Hematopoietic multipotent progenitor cell treated with erythropoietin and hydrocortisone succinate and interleukin-3 and kit ligand, for 17 days (in vitro differentiated cells): ENCODE measurements around the gene CABCOCO1.
"Not testable (repeated sequence)": the region's sequence is repeated elsewhere in the genome, so short reads cannot be mapped to it uniquely, and the experiment has no call there.

ENCODE experiments used
- DNase-seq: peaks from one replicate; pipeline ENCODE4 v3.0.0-alpha.2; 2015; ENCODE audit warnings: low spot score

The CABCOCO1 gene

DNA sequence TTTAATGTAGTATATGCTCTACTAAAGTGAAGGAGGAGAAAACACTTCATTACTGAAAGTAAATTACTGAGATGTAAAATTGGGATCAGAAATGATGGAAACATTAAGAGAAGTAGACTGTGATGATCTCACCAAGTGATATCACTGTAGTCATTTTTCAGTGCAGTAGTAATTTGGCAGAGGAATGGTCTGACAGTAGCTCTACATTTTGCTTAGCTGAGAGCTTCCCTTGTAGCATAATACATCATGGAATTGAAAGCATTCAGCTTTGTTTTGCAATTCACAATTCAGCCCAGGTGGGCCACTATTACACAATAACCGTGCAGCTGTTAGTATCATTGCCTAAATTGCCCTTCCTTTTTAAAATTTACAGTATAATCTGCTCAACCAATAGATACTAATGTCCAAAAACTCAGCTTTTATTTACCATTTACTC lies 19.4 kb upstream of the CABCOCO1 start:
- no peak for DNase-seq

DNA sequence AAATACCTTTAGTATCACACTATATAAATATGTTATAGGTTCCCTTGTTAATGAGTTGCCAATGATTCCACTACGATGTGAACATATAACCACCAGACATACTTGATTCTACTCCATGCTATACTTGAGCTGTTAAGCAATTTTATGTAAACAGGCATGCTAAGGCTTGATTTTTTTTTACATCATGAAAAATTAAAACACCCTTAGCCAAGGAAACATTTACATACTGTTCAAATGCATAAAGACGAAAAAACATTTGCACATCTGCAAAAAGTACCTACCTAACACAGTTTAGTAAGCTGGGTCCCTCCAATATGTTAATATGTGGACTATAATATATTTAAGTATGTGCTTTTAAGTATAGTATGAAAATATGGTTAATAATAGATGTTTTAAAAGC lies 9.0 kb upstream of the CABCOCO1 start:
- no peak for DNase-seq

GRCh38 chr10:61655335-61655851 lies 7.3 kb upstream of the CABCOCO1 start:
- DNase-seq: no peak

DNA sequence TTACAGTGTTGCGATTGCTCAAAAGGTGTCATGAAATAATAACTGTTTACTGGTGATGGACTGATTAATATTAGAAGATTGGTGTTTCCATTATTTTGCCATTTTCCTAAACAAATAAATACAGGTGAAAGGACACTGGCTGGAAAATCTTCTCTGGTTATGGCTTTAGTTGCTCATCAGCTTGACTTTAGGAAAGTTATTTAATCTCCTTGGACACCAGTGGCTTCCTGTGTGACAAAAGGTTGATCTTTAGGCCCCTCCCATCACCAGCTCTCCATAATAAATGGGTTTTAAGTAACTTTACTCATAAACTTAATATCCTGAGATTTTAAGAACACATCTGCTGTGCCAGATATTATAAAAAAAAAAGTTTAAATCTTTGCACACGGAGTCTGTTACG lies 737 bp downstream of the CABCOCO1 start:
- DNase-seq: no peak

GRCh38 chr10:61664985-61665384 lies 2.3 kb downstream of the CABCOCO1 start:
- DNase-seq: no peak

DNA sequence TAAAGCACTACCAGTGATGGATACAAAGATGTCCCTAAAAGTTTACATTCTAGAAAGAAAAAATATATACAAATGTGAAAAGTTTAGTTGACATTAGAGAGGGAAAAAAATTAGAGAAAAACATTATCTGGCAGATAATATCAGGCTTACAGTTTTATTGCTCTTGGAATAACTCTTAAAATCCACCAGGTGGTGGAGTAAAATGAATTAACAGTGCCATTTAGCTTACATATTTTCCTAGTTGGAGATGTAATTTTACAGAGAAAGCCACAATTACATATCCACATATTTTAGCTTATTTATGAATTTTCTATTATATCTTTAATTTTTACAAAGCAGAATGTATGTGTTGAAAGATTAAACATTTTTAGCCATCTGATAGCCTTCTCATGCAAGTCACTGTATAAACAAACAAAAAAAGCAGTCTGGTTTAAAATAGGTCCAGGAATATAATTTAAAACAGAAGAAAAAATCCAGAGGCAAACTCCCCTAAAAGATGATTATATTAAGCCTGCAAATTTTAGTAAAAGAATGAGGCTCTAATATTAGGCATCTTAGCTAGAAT lies 6.5 kb downstream of the CABCOCO1 start:
- no peak for DNase-seq

DNA sequence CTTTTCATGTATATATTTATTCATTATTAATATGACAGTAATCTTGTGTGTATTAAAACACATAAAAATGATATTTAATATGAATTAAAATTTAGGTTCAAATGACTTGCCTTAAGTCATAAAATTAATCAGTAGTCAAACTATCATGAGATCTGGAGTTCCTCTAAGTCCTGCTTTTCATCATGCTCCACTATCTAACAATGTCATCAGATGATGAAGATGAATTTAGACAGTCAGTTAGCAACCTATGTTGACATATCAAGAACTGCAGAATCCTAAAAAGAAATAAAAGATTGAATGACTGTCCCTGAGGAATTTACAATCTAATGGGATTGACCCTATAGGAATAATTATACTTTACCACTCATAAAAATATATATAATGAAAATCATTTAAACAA lies 7.1 kb downstream of the CABCOCO1 start:
- DNase-seq: no peak

DNA sequence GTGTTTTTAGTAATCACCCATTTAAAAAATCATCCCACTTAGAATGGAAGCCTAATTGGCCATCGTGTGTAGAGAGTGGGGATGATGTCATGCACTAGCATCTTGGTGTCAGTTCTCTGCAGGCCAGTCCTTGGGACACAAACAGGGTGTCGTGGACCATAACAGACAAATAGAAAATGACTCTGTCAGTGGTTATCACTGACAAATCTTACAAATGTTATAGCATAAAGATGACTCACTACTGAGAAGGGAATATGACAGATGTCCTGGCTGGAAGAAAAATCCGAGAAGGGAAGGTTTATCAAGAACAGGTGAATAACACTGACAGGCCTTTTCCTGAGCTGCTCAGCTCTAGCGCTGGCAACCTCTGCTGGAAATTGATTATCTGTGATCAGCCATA lies 10.6 kb downstream of the CABCOCO1 start:
- DNase-seq: no peak

GRCh38 chr10:61682323-61682722 lies 19.6 kb downstream of the CABCOCO1 start:
- no peak for DNase-seq

DNA sequence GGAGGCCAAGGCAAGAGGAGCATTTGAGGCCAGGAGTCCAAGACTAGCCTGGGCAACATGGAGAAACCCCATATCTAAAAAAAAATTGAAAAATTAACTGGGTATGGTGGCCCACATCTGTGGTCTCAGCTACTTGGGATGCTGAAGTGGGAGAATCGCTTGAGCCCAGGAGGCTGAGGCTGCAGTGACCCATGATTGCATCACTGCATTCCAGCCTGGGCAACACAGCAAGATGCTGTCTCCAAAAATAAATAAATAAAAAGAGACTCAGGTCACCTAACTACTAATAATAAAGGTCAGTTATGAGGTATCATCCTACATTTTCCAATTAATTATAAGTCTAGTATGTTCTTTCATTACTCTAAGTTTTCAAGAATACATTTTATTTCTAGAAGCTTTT lies 20.6 kb downstream of the CABCOCO1 start:
- DNase-seq: no peak

DNA sequence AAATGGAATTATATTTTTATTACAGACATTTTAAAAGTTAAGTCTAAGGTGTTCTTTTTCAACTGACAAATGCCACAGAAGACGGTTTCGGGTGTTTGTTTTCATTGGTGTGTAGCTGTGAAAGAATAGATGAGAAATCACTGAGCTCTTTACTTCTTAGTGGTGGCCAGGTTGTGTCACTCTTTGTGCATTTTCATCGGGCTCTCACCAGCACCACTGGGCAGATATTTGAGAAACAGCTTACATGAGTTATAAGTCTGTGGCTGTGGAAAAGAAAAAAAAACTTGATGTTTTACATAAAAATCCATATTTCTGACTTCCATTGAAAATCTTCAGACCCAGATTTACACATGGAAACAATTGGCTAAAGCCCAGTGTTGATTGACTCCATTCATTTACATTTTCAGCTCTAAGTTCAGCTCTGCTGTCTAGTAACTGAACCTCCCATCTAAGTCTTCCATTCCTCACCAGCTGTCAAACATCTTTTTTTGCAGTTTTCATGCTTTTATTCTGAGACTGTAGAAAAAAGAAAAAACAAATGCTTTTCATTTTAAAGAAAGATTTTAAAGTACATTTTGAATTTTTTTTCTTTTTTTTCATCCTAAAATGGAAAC lies 22.3 kb downstream of the CABCOCO1 start:
- no peak for DNase-seq

DNA sequence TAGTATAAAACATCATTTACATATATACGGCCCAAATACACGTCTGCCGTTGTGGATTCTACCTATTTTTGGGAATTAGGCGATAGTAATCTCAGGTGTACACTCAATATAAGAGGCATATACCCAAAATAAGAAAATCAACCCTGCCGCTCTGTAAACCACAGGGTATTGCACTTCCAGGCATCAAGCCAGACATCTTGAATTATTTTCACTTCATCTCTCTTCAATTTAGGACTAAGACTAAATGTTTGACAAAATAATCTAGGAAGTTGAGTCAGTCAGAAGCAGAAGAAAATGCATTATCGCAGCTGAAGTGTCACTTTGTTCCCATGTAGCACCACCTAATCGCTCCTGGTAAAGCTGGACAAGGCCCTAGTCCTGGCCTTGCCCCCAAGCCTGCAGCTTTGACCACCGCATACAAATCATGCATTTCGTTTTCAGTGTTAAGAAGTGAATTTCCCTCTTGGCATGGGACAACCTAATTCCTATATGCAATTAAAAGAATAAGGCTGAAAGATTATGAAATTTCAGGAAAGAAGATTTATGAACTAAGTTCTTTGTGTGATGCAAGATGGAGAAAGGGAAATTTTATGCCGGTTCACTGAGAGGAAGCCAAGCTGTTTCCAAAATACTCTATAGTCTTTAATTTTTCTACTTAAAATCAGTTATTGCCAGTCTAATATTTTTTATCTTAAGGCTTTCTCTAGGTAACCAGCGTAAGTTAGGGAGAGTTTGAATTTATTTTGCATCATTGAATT lies 26.0 kb downstream of the CABCOCO1 start:
- no peak for DNase-seq

DNA sequence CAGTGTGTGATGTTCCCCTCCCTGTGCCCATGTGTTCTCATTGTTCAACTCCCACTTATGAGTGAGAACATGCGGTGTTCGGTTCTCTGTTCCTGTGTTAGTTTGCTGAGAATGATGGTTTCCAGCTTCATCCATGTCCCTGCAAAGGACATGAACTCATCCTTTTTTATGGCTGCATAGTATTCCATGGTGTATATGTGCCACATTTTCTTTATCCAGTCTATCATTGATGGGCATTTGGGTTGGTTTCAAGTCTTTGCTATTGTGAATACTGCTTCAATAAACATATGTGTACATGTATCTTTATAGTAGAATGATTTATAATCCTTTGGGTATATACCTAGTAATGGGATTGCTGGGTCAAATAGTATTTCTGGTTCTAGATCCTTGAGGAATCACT lies 28.9 kb downstream of the CABCOCO1 start:
- DNase-seq: not testable (repeated sequence)

DNA sequence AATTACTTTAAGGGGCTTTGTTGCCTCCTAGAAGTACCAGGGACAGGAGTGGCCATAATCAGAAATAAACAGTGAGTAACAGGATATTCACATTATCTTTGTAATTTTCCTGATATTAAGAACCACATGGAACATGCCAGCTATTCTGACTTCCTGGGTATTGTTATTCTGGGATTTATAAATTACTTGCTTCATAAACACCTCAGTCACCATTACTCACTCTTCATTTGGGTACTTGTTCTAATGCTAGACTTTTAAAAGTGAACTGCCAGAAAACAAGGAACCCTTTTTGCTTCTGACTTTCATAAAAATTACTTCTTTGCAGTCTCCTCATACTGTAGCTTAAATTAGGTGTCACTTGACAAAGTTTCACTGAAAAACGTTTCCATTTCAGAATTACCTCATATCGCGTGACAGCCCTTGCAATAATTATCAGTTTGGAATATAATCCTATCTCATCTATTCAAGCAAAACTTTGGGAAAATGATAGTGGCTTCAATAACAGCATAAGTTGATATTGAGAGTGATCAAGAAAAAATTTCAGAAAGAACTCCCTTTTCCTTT lies 29.8 kb downstream of the CABCOCO1 start:
- DNase-seq: no peak

- no peak for DNase-seq
Observed at GRCh38 chr10:61698968-61699655, 36.4 kb downstream of the CABCOCO1 start.

- no peak for DNase-seq
Observed at GRCh38 chr10:61701055-61701705, 38.5 kb downstream of the CABCOCO1 start.

DNA sequence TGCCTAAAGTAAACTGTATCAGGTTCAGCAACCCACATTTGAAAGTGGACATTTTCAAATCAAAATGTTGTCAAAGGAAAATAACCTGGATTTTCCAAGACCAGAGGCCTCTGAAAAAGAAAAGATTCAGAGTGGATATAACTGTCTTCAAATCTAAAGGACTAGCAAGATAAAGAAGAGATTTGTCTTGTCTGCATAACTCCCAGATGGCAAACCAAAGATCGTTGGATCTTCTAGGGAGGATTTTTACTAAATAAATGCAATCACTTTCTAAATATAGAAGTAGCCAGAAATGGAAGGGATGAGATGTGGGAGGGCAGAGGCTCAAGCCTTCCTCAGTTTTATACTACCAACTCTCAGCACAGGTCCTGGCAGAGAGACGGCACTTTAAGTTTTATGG lies 39.0 kb downstream of the CABCOCO1 start:
- no peak for DNase-seq

GRCh38 chr10:61702584-61702983 lies 39.9 kb downstream of the CABCOCO1 start:
- no peak for DNase-seq

GRCh38 chr10:61705022-61705613 lies 42.4 kb downstream of the CABCOCO1 start:
- no peak for DNase-seq

DNA sequence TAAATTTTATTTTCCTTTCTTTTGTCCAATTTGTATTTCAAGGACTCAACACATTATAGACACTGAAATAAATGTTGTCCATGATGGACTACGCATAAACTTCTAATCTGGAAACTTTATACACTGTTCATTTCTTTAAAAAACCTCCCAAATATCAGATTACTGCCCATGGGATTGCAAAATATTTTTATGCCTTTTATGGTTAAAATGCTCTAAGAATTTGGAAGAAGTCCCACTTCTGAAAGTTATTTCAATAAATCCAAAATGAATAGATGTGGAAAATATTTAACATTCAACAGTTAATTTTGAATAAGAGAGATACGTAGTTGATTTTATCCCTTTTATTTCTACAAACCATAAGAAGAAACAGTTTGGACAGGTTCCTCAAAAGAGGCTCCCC lies 46.1 kb downstream of the CABCOCO1 start:
- no peak for DNase-seq

DNA sequence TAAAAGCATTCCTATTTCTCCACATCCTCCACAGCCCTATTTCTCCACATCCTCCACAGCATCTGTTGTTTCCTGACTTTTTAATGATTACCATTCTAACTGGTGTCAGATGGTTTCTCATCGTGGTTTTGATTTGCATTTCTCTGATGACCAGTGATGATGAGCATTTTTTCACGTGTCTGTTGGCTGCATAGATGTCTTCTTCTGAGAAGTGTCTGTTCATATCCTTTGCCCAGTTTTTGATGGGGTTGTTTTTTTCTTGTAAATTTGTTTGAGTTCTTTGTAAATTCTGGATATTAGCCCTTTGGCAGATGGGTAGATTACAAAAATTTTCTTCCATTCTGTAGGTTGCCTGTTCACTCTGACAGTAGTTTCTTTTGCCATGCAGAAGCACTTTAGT lies 49.4 kb downstream of the CABCOCO1 start:
- DNase-seq: not testable (repeated sequence)
